K562 (cell line): ENCODE results near the gene MED29. TPM values are rescaled to one million over a fixed set of nuclear protein-coding genes. Genes with fewer than 3 reads are reported as not detected.

Source experiments
- ATAC-seq: fragments of 200-7000 bp; cut with Tn5 transposase; 3 replicates; pipeline ENCODE4 v1.9.1; 2020; ENCODE audit warnings: moderate library complexity
- BruUV-seq: library from RNA; stranded (reverse); fragments of 400-500 nt; replicated peaks from 2 replicates; lab custom pipeline; 2021; lab: Mats Ljungman, UMichigan
- CTCF ChIA-PET: fragments of 300-600 bp; formaldehyde crosslinking; extraction: SDS; loops from one replicate; lab custom pipeline; 2021; ENCODE audit warnings: low intra/inter-chr PET ratio; lab: Yijun Ruan, JAX
- POLR2A ChIA-PET: fragments of 300-600, 350-650 bp; sonication (Branson Sonifier 250); formaldehyde crosslinking; extraction: SDS; loops from one replicate; lab custom pipeline; 2021; ENCODE audit warnings: antibody characterized with exemption, inconsistent platforms; lab: Yijun Ruan, JAX
- DNase-seq, 4 experiments: peaks; one replicate each; pipeline versions ENCODE4 v3.0.0 to v3.0.0-alpha.2; 2011 to 2018; ENCODE audit warnings: low spot score in 3 of 4, mixed read lengths in 3 of 4; ENCODE audit errors: extremely low read depth in 1 of 4
- FAIRE-seq: peaks from 2 replicates; lab custom pipeline; 2011; peaks lifted over from hg19 to GRCh38; lab: Jason Lieb, UNC
- H2AFZ ChIP-seq: 2 replicates; pipeline ENCODE4 v1.6.0; 2011; ENCODE audit warnings: low read depth, low read length, control low read depth, inconsistent platforms
- H3K27ac ChIP-seq: fragments of 200-600 bp; 3 replicates; pipeline ENCODE4 v1.8.0; 2011; ENCODE audit warnings: low read depth, mild to moderate bottlenecking, control low read depth, inconsistent platforms, low read length, moderate library complexity, mixed read lengths; ENCODE audit errors: extremely low read depth
- H3K27me3 ChIP-seq, 2 experiments: fragments of 300-600 bp in 1 of 2; 2 replicates in 1 of 2; 3 replicates in 1 of 2; pipeline versions ENCODE4 v1.6.0 to v1.8.0; 2011; ENCODE audit warnings: inconsistent platforms in 2 of 2, low read length in 2 of 2, mild to moderate bottlenecking in 1 of 2, mixed read lengths in 1 of 2, moderate library complexity in 1 of 2; ENCODE audit not compliant: control insufficient read depth in 2 of 2, insufficient read depth in 2 of 2
- H3K36me3 ChIP-seq: fragments of 300-600 bp; 3 replicates; pipeline ENCODE4 v1.8.0; 2011; ENCODE audit warnings: mild to moderate bottlenecking, low read length, inconsistent platforms; ENCODE audit not compliant: control insufficient read depth, insufficient read depth
- H3K4me1 ChIP-seq, 2 experiments: fragments of 200-600 bp in 1 of 2; replicated peaks in 1 of 2; 2 replicates in 1 of 2; 3 replicates in 1 of 2; pipeline versions ENCODE4 v1.5.1 to v1.8.0; 2011; ENCODE audit warnings: inconsistent platforms in 2 of 2, low read length in 2 of 2, mild to moderate bottlenecking in 1 of 2, mixed read lengths in 1 of 2, moderate library complexity in 1 of 2; ENCODE audit not compliant: control insufficient read depth in 2 of 2, insufficient read depth in 2 of 2
- H3K4me2 ChIP-seq: 2 replicates; pipeline ENCODE4 v1.6.1; 2011; ENCODE audit warnings: low read length, control low read depth, inconsistent platforms, mixed read lengths; ENCODE audit not compliant: insufficient read depth
- H3K4me3 ChIP-seq: fragments of 200-600 bp; sonication (generic), shearing (Covaris generic); 2 replicates; pipeline ENCODE4 v1.5.1; 2016; ENCODE audit warnings: control low read depth, inconsistent platforms
- H3K79me2 ChIP-seq: fragments of 200-600 bp; 3 replicates; pipeline ENCODE4 v1.8.0; 2011; ENCODE audit warnings: low read length, inconsistent platforms; ENCODE audit not compliant: control insufficient read depth, insufficient read depth
- H3K9ac ChIP-seq, 2 experiments: 2 replicates each; pipeline versions ENCODE4 v1.6.0 to v1.6.1; 2011; ENCODE audit warnings: low read depth in 2 of 2, low read length in 2 of 2, control low read depth in 1 of 2, inconsistent platforms in 1 of 2, mild to moderate bottlenecking in 1 of 2, mixed read lengths in 1 of 2; ENCODE audit not compliant: insufficient read depth in 1 of 2
- H3K9me1 ChIP-seq: one replicate; pipeline ENCODE4 v1.6.0; 2011; ENCODE audit warnings: inconsistent platforms, mild to moderate bottlenecking, low read length, moderate library complexity; ENCODE audit not compliant: control insufficient read depth, insufficient read depth
- H3K9me3 ChIP-seq: replicated peaks from 2 replicates; pipeline ENCODE4 v1.5.1; 2011; ENCODE audit warnings: low read depth, low read length, inconsistent platforms; ENCODE audit not compliant: control insufficient read depth, insufficient read depth
- H4K20me1 ChIP-seq: replicated peaks from 2 replicates; pipeline ENCODE4 v1.6.1; 2011; ENCODE audit warnings: low read length, inconsistent platforms, mixed read lengths; ENCODE audit not compliant: control insufficient read depth, insufficient read depth
- BRCA1 ChIP-seq, 2 experiments: fragments of 450-650 bp in 1 of 2; sonication (generic) in 1 of 2; formaldehyde crosslinking in 1 of 2; IDR thresholded peaks; 2 replicates each; pipeline versions ENCODE4 v1.5.0 to v1.6.1; 2017 to 2020; ENCODE audit warnings: mild to moderate bottlenecking in 1 of 2, missing genetic modification reagents in 1 of 2
- C11orf30 ChIP-seq: fragments of 450-650 bp; IDR thresholded peaks from 2 replicates; pipeline ENCODE4 v1.6.1; 2016; ENCODE audit warnings: low read depth, mild to moderate bottlenecking
- DDX20 ChIP-seq: fragments of 450-650 bp; IDR thresholded peaks from 2 replicates; pipeline ENCODE4 v1.6.1; 2016; ENCODE audit warnings: missing genetic modification characterization, low read depth, mild to moderate bottlenecking, missing compliant biosample characterization, moderate library complexity
- DNMT1 ChIP-seq: fragments of 450-650 bp; IDR thresholded peaks from 2 replicates; pipeline ENCODE4 v1.6.1; 2016; ENCODE audit warnings: antibody characterized with exemption, mild to moderate bottlenecking
- KLF13 ChIP-seq: fragments of 450-650 bp; IDR thresholded peaks from 2 replicates; pipeline ENCODE4 v1.6.1; 2016; ENCODE audit warnings: missing genetic modification characterization, low read depth, mild to moderate bottlenecking, missing compliant biosample characterization, moderate library complexity, borderline replicate concordance
- POU5F1 ChIP-seq: fragments of 150-350 bp; IDR thresholded peaks from 2 replicates; pipeline ENCODE4 v1.6.1; 2014; ENCODE audit warnings: borderline replicate concordance, low read length, low read depth, mild to moderate bottlenecking; ENCODE audit not compliant: partially characterized antibody
- RB1 ChIP-seq: fragments of 450-650 bp; IDR thresholded peaks from 2 replicates; pipeline ENCODE4 v1.6.1; 2017; ENCODE audit warnings: low read depth, mild to moderate bottlenecking
- SREBF1 ChIP-seq: fragments of 150-350 bp; IDR thresholded peaks from 2 replicates; pipeline ENCODE4 v1.6.1; 2014; ENCODE audit warnings: antibody characterized with exemption, low read depth, low read length, borderline replicate concordance
- SRSF7 ChIP-seq: fragments of 200-400 bp; formaldehyde crosslinking; optimal IDR thresholded peaks from 2 replicates; pipeline ENCODE3; 2017; ENCODE audit warnings: mild to moderate bottlenecking, low read depth, low read length
- ZEB2 ChIP-seq: fragments of 450-650 bp; IDR thresholded peaks from 2 replicates; pipeline ENCODE4 v1.6.1; 2016
- ZFP1 ChIP-seq: fragments of 450-650 bp; formaldehyde crosslinking; IDR thresholded peaks from 2 replicates; pipeline ENCODE4 v1.4.0; 2020; ENCODE audit warnings: mild to moderate bottlenecking, mixed read lengths
- WGBS: fragments of 100-300 bp; shearing (Covaris generic); methylation state at CpG from one replicate; pipeline ENCODE4 v1.1.6; 2016; ENCODE audit warnings: low coverage, mixed read lengths; ENCODE audit not compliant: insufficient coverage; ENCODE audit errors: missing lambda C conversion rate; 5-methylcytosine and 5-hydroxymethylcytosine counted together
- in situ Hi-C: fragments of 300-500 bp; cut with MboI; formaldehyde crosslinking; loops from 4 replicates; pipeline ENCODE4 v1.15.0; 2018; ENCODE audit warnings: inconsistent platforms, mixed read lengths
- intact Hi-C: fragments of 100-400 bp; cut with micrococcal nuclease; formaldehyde crosslinking; loops from 2 replicates; pipeline ENCODE4 v1.14.2; 2022
- polyA plus RNA-seq, 8 experiments: library from polyadenylated mRNA; depleted of rRNA in 4 of 8; stranded (reverse) in 5 of 8; unstranded in 3 of 8; fragments of >200 nt; fragmentation: Nextera tagmentation in 2 of 8; fragmentation: Illumina TruSeq in 1 of 8; extraction: Ambion mirVana in 2 of 8; extraction: Trizol in 1 of 8; gene quantifications; 2 replicates each; pipeline versions ENCODE4 v1.2.1 to v1.2.3, GENCODE V29; 2011 to 2014; ENCODE audit warnings: inconsistent platforms in 1 of 8, missing spikeins in 1 of 8
- total RNA-seq, 7 experiments: library from RNA; depleted of rRNA in 6 of 7; stranded (reverse); fragments of >200 nt in 6 of 7; fragmentation: Illumina TruSeq in 2 of 7; extraction: Trizol in 2 of 7; gene quantifications; 2 replicates each; pipeline versions ENCODE4 v1.2.1 to v1.2.3, GENCODE V29; 2011 to 2021; ENCODE audit warnings: low replicate concordance in 1 of 7

The MED29 gene
- total and polyA plus RNA-seq, 9 of the 15 experiments (the other 6 are each of a cell fraction or from before 2014, with no cell fraction given), result 1.8 to 22.6 (median 12.4) TPM

DNA sequence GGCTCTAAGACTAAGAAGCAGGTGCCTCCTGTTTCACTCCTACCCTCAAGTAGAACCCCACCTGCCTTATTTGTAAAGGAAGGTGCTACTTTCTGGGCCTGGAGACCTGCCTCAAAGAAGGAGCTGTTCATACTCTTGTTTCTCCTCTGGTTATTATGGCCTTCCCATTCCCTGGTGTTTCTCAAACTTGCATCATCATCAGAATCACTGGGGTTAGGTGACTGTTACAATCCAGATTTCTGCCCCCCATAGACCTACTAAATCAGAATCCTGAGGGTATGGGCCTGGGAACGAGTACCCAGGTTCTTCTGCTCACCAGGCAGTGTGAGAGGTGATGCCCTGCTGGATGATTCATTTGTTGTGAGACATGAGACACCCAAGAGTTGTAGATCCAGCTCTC, 30.6 kb upstream of the MED29 start (continued):
- TF ChIP-seq SREBF1 (no peak), ZEB2 (no peak), ZFP1 (no peak), C11orf30 (peak; percentile 60; the same call in 1 of the 2 replicates), RB1 (no peak)

DNA sequence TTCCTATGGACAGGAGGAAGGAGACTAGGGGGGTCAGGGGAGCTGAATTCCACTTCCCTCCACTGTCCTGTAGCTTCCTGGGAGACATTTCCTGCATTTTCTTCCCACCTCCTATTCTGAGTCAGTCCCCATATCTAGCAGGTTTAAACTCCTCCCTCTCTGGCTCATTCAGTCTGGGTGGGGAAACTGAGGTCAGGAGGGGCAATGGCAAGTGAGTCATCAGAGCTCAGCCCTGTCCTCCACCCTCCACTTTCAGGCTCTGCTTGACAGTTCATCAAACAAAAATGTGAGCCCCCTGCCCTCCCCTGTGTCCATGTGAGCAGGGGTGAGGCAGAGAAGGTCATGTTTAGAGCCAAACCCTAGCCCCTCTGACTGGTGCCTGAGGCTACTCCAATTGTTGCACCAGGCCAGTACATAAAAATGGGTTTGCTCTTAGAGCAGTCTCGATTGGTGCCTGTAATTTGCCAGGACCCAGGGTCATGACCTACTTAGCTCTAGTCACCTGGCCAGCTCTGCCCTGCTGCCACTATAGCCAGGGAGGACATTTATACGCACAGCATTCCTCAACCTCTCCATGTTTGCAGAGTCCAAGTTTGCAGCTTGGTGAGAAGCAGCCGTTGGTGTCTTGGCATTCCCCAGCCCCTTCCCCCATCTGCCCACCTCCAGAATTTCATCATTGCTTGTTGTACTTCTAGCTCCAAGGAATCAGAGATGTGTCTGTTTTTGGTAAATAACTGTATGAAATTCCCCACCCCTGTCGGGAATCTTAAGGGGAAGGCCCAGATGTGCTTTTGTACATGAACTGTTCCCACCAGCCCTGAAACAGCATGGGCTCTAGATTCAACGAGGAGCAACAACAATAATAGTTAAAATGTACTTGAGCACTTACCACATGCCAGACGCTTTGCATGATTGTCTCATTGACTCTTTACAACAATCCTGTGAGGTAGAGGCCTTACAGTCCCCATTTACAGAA, 28.2 kb upstream of the MED29 start:
- no peaks in the 10 kb centered on the region for H3K9me3 ChIP-seq
- H3K4me1 ChIP-seq, result no peaks in the 10 kb centered on the region; a peak in 1 of 5 replicates
- ChIA-PET CTCF (no interaction called here), POLR2A (interaction anchor here (0.8 to 2.3 kb wide), 5 partner anchors 8 to 75 kb away, joined by 3 to 10 read pairs (median 3); no protein-coding TSS in a partner anchor)
- WGBS, result 80% methylated on average over 6 of the region's 6 CpGs
- H2AFZ ChIP-seq, result no peak overlapping the region
- intact Hi-C loops, result no loop called here
- H3K79me2 ChIP-seq, result peaks cover 19% of the 10 kb centered on the region
- H4K20me1 ChIP-seq, result no peaks in the 10 kb centered on the region
- no TSS peak for BruUV-seq
- no peak overlapping the region for H3K27ac ChIP-seq
- in situ Hi-C loops, result no loop called here
- no peaks in the 10 kb centered on the region for H3K9me1 ChIP-seq
- FAIRE-seq (no peak), DNase-seq (no peak), ATAC-seq (no peak)
- H3K4me3 ChIP-seq, result no peak overlapping the region
- no peaks in the 10 kb centered on the region for H3K27me3 ChIP-seq
- H3K4me2 ChIP-seq, result no peak overlapping the region
- H3K9ac ChIP-seq, result no peak overlapping the region; a peak in 1 of 4 replicates
- H3K36me3 ChIP-seq, result peaks cover 84% of the 10 kb centered on the region
- TF ChIP-seq DDX20 (no peak), DNMT1 (no peak), SRSF7 (no peak), KLF13 (tag) (no peak), BRCA1 (IDR thresholded peaks at IDR 0.05) (no peak), BRCA1 (CRISPR knock-in tag; IDR thresholded peaks at IDR 0.05) (no peak), POU5F1 (no peak)
